AG09319 (cell line): Measurements from ENCODE around the gene ZFP36.
"Not testable (repeated sequence)": the region's sequence is repeated elsewhere in the genome, so short reads cannot be mapped to it uniquely, and the experiment has no call there.

Experiments
- DNase-seq: peaks from one replicate; pipeline ENCODE4 v3.0.0-alpha.2; 2010; ENCODE audit warnings: low read depth; ENCODE audit errors: extremely low read depth
- TF ChIP-seq, protein P1 (sequence below): IDR thresholded peaks from 2 replicates; pipeline ENCODE4 v1.5.1; 2011; ENCODE audit warnings: low read depth, mild to moderate bottlenecking, inconsistent platforms, low read length, moderate library complexity

The ZFP36 gene

GRCh38 chr19:39448271-39448670, 41.6 kb downstream of the ZFP36 start:
- TF ChIP-seq, protein P1, sequence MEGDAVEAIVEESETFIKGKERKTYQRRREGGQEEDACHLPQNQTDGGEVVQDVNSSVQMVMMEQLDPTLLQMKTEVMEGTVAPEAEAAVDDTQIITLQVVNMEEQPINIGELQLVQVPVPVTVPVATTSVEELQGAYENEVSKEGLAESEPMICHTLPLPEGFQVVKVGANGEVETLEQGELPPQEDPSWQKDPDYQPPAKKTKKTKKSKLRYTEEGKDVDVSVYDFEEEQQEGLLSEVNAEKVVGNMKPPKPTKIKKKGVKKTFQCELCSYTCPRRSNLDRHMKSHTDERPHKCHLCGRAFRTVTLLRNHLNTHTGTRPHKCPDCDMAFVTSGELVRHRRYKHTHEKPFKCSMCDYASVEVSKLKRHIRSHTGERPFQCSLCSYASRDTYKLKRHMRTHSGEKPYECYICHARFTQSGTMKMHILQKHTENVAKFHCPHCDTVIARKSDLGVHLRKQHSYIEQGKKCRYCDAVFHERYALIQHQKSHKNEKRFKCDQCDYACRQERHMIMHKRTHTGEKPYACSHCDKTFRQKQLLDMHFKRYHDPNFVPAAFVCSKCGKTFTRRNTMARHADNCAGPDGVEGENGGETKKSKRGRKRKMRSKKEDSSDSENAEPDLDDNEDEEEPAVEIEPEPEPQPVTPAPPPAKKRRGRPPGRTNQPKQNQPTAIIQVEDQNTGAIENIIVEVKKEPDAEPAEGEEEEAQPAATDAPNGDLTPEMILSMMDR, result no peak
- DNase-seq, result no peak

GRCh38 chr19:39449116-39449797, 42.6 kb downstream of the ZFP36 start:
- TF ChIP-seq, protein P1, result no peak

DNA sequence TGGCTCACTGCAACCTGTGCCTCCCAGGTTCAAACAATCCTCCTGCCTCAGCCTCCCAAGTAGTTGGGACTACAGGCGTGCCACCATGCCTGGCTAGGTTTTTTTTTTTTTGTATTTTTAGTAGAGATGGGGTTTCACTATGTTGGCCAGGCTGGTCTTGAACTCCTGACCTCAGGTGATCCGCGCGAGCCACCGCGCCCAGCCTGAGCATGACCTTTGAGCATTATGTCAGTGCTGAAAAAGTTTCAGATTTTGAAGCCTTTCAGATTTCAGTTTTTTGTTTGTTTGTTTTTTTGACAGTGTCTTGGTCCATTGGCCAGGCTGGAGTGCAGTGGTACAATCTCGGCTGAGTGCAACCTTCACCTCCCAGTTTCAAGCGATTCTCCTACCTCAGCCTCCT, 44.6 kb downstream of the ZFP36 start:
- DNase-seq, result not testable (repeated sequence)

More at GRCh38 chr19:39449116-39449797, 42.6 kb downstream of the ZFP36 start:
- no peak for DNase-seq
